K562 (cell line): ENCODE measurements around the gene TEAD3. TPM values are rescaled to one million over a fixed set of nuclear protein-coding genes. Genes with fewer than 3 reads are reported as not detected.
A peak's percentile ranks its signal among the peaks of the same experiment; 100 is the strongest.

Experiments
- BCL6 ChIP-seq: fragments of 250-450 bp; sonication (Bioruptor Pico); IDR thresholded peaks from 2 replicates; pipeline ENCODE4 v1.4.0; 2020
- CBX2 ChIP-seq: fragments of 200-600 bp; sonication (generic); IDR thresholded peaks from one replicate; pipeline ENCODE4 v1.6.1; 2012; ENCODE audit warnings: mild to moderate bottlenecking, low read length, inconsistent platforms; ENCODE audit not compliant: insufficient read depth, poor library complexity, severe bottlenecking
- CSDE1 ChIP-seq, 2 experiments: fragments of 450-650 bp; IDR thresholded peaks; 2 replicates each; pipeline ENCODE4 v1.6.1; 2016; ENCODE audit warnings: mild to moderate bottlenecking in 1 of 2
- EZH2 ChIP-seq: IDR thresholded peaks from 2 replicates; pipeline ENCODE4 v1.6.1; 2012; ENCODE audit warnings: low read depth, mild to moderate bottlenecking, inconsistent platforms, low read length, borderline replicate concordance
- FOXJ2 ChIP-seq: fragments of 200-800 bp; sonication (Bioruptor generic); IDR thresholded peaks from 2 replicates; pipeline ENCODE4 v1.6.1; 2016; ENCODE audit warnings: missing genetic modification characterization, missing compliant biosample characterization
- FOXM1 ChIP-seq, 2 experiments: fragments of 450-650 bp in 1 of 2; sonication (generic) in 1 of 2; formaldehyde crosslinking in 1 of 2; IDR thresholded peaks; 2 replicates each; pipeline versions ENCODE4 v1.6.1 to v1.9.0; 2017 to 2022; ENCODE audit warnings: low read depth in 2 of 2, mild to moderate bottlenecking in 2 of 2, missing genetic modification reagents in 1 of 2, moderate library complexity in 1 of 2
- FOXP1 ChIP-seq: sonication (generic); formaldehyde crosslinking; IDR thresholded peaks from 2 replicates; pipeline ENCODE4 v1.8.0; 2022; ENCODE audit warnings: mild to moderate bottlenecking, missing genetic modification reagents
- GTF2E2 ChIP-seq: fragments of 200-800 bp; sonication (Bioruptor generic); IDR thresholded peaks from 2 replicates; pipeline ENCODE4 v1.6.1; 2016; ENCODE audit warnings: missing genetic modification characterization, missing compliant biosample characterization
- HNRNPK ChIP-seq: fragments of 200-400 bp; formaldehyde crosslinking; IDR thresholded peaks from one replicate; pipeline ENCODE4 v1.6.1; 2018; ENCODE audit warnings: mild to moderate bottlenecking, low read depth, low read length; ENCODE audit not compliant: poor library complexity, severe bottlenecking
- HNRNPLL ChIP-seq: fragments of 200-400 bp; formaldehyde crosslinking; IDR thresholded peaks from 2 replicates; pipeline ENCODE4 v1.6.1; 2017; ENCODE audit warnings: low read length, low read depth, mild to moderate bottlenecking; ENCODE audit not compliant: poor library complexity, severe bottlenecking
- HSF4 ChIP-seq: fragments of 250-450 bp; sonication (Bioruptor Pico); IDR thresholded peaks from 2 replicates; pipeline ENCODE4 v2.1.2; 2022; ENCODE audit warnings: mild to moderate bottlenecking, moderate library complexity, borderline replicate concordance
- MTA2 ChIP-seq: fragments of 450-650 bp; IDR thresholded peaks from 2 replicates; pipeline ENCODE4 v1.6.1; 2016; ENCODE audit warnings: low read depth
- NFXL1 ChIP-seq: fragments of 450-650 bp; formaldehyde crosslinking; IDR thresholded peaks from 2 replicates; pipeline ENCODE4 v1.4.0; 2021; ENCODE audit warnings: mild to moderate bottlenecking
- PHF21A ChIP-seq: fragments of 450-650 bp; IDR thresholded peaks from 2 replicates; pipeline ENCODE4 v1.6.1; 2017; ENCODE audit warnings: low read depth, borderline replicate concordance
- RAD51 ChIP-seq: fragments of 450-650 bp; IDR thresholded peaks from 2 replicates; pipeline ENCODE4 v1.7.1; 2016; ENCODE audit warnings: low read depth, mild to moderate bottlenecking, borderline replicate concordance
- SAFB2 ChIP-seq: fragments of 200-400 bp; formaldehyde crosslinking; IDR thresholded peaks from 2 replicates; pipeline ENCODE4 v1.6.1; 2018; ENCODE audit warnings: borderline replicate concordance, low read length, low read depth, moderate library complexity; ENCODE audit not compliant: severe bottlenecking
- SRSF9 ChIP-seq: fragments of 200-400 bp; formaldehyde crosslinking; IDR thresholded peaks from 2 replicates; pipeline ENCODE4 v1.6.1; 2017; ENCODE audit warnings: low read depth, low read length, borderline replicate concordance
- TGIF2 ChIP-seq: sonication (generic); formaldehyde crosslinking; IDR thresholded peaks from 2 replicates; pipeline ENCODE4 v1.8.1; 2022; ENCODE audit warnings: mild to moderate bottlenecking, missing genetic modification reagents, moderate library complexity
- ZNF436 ChIP-seq: fragments of 250-450, 450-650 bp; sonication (Bioruptor Pico); formaldehyde crosslinking; IDR thresholded peaks from 2 replicates; pipeline ENCODE4 v1.7.0; 2020; ENCODE audit warnings: mild to moderate bottlenecking
- ZNF699 ChIP-seq: fragments of 250-450 bp; sonication (Bioruptor Pico); IDR thresholded peaks from 2 replicates; pipeline ENCODE4 v1.8.0; 2021; ENCODE audit warnings: mild to moderate bottlenecking, moderate library complexity; ENCODE audit not compliant: insufficient replicate concordance
- ZNF778 ChIP-seq: fragments of 450-650 bp; formaldehyde crosslinking; IDR thresholded peaks from 2 replicates; pipeline ENCODE4 v1.4.0; 2020; ENCODE audit warnings: mild to moderate bottlenecking, moderate library complexity
- polyA plus RNA-seq, 8 experiments: library from polyadenylated mRNA; depleted of rRNA in 4 of 8; stranded (reverse) in 5 of 8; unstranded in 3 of 8; fragments of >200 nt; fragmentation: Nextera tagmentation in 2 of 8; fragmentation: Illumina TruSeq in 1 of 8; extraction: Ambion mirVana in 2 of 8; extraction: Trizol in 1 of 8; gene quantifications; 2 replicates each; pipeline versions ENCODE4 v1.2.1 to v1.2.3, GENCODE V29; 2011 to 2014; ENCODE audit warnings: inconsistent platforms in 1 of 8, missing spikeins in 1 of 8
- total RNA-seq, 7 experiments: library from RNA; depleted of rRNA in 6 of 7; stranded (reverse); fragments of >200 nt in 6 of 7; fragmentation: Illumina TruSeq in 2 of 7; extraction: Trizol in 2 of 7; gene quantifications; 2 replicates each; pipeline versions ENCODE4 v1.2.1 to v1.2.3, GENCODE V29; 2011 to 2021; ENCODE audit warnings: low replicate concordance in 1 of 7
- TF ChIP-seq, protein P1 (sequence below): sonication (generic); formaldehyde crosslinking; IDR thresholded peaks from 2 replicates; pipeline ENCODE4 v1.8.0; 2022; ENCODE audit warnings: mild to moderate bottlenecking, missing genetic modification reagents
- TF ChIP-seq, protein P2 (sequence below): sonication (generic); IDR thresholded peaks from 2 replicates; pipeline ENCODE4 v1.6.1; 2016
- TF ChIP-seq, protein P3 (sequence below): fragments of 250-450 bp; sonication (Bioruptor Pico); IDR thresholded peaks from 2 replicates; pipeline ENCODE4 v1.6.1; 2021; ENCODE audit warnings: mild to moderate bottlenecking
- TF ChIP-seq, protein P4 (sequence below): fragments of 450-650 bp; formaldehyde crosslinking; IDR thresholded peaks from 2 replicates; pipeline ENCODE4 v1.4.0; 2020; ENCODE audit warnings: mild to moderate bottlenecking, moderate library complexity

Gene TEAD3
- total and polyA plus RNA-seq, 9 of the 15 experiments (the other 6 are each of a cell fraction or from before 2014, with no cell fraction given), result 0.63 to 13.2 (median 3.3) TPM

DNA sequence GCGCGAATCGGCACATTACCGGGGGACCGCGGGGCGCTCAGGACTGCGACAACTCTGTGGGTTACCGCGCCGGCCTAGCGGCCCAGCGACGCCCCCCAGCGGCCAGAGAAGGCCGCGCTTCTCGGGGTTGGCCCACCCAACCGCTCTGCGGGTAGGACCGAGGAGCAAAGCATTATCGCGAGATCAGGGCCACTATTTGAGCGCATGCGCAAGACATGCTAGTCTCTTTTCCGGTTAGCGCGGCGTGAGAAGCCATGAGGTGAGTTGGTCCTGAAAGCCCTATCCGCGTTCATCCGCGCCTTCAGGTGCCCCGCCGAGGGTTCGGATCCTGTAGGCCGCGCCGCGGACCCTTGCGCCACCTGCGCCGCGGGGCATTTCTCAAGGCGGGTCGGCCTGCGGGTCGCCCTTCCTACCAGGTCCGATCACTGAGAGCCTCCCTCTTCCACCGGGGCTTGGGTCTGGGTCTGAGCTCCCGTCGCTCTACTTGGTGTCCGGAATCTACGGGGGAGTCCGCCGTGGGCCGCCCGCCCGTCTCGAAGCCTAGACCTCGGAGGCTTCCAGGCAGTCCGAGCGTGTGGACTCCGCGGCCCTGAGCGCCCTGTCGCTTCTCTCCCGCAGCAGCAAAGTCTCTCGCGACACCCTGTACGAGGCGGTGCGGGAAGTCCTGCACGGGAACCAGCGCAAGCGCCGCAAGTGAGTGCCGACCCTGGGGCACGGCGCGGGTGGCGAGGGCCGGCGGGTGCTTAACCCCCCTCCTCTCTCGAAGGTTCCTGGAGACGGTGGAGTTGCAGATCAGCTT lies 28.5 kb downstream of the TEAD3 start, which contains the start of gene RPL10A (continued):
- TF ChIP-seq ZNF778 (CRISPR knock-in tag) (no peak), TGIF2 (CRISPR knock-in tag) (peak; percentile 84; the same call in 1 of the 2 replicates), CBX2 (no peak), FOXJ2 (no peak), RAD51 (no peak), BCL6 (no peak), ZNF699 (no peak), PHF21A (no peak; the same call in 1 of the 2 replicates), HSF4 (CRISPR knock-in tag) (no peak), HNRNPLL (peak; percentile 80), ZNF436 (CRISPR knock-in tag) (no peak), FOXP1 (CRISPR knock-in tag) (peak; percentile 80; the same call in 1 of the 2 replicates), SAFB2 (no peak), SRSF9 (no peak), CSDE1 (IDR thresholded peaks at IDR 0.05) (peak in 1 of 2 experiments; percentile 48; a peak in 1 of 4 replicates), MTA2 (no peak; the same call in 1 of the 2 replicates), HNRNPK (no peak), FOXM1 (IDR thresholded peaks at IDR 0.05; ENCODE audit: low read depth) (no peak), FOXM1 (CRISPR knock-in tag; IDR thresholded peaks at IDR 0.05; ENCODE audit: low read depth) (peak; percentile 92), EZH2 (no peak), NFXL1 (peak; percentile 70; the same call in 1 of the 2 replicates), GTF2E2 (peak; percentile 95)
- TF ChIP-seq, protein P1, sequence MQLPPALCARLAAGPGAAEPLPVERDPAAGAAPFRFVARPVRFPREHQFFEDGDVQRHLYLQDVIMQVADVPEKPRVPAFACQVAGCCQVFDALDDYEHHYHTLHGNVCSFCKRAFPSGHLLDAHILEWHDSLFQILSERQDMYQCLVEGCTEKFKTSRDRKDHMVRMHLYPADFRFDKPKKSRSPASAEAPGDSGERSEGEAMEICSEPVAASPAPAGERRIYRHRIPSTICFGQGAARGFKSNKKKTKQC (CRISPR knock-in tag), result peak; percentile 96
- TF ChIP-seq, protein P2, sequence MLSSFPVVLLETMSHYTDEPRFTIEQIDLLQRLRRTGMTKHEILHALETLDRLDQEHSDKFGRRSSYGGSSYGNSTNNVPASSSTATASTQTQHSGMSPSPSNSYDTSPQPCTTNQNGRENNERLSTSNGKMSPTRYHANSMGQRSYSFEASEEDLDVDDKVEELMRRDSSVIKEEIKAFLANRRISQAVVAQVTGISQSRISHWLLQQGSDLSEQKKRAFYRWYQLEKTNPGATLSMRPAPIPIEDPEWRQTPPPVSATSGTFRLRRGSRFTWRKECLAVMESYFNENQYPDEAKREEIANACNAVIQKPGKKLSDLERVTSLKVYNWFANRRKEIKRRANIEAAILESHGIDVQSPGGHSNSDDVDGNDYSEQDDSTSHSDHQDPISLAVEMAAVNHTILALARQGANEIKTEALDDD, result peak; percentile 81; the same call in 1 of the 2 replicates
- TF ChIP-seq, protein P3, sequence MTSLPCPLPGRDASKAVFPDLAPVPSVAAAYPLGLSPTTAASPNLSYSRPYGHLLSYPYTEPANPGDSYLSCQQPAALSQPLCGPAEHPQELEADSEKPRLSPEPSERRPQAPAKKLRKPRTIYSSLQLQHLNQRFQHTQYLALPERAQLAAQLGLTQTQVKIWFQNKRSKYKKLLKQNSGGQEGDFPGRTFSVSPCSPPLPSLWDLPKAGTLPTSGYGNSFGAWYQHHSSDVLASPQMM (CRISPR knock-in tag), result no peak
- TF ChIP-seq, protein P4, sequence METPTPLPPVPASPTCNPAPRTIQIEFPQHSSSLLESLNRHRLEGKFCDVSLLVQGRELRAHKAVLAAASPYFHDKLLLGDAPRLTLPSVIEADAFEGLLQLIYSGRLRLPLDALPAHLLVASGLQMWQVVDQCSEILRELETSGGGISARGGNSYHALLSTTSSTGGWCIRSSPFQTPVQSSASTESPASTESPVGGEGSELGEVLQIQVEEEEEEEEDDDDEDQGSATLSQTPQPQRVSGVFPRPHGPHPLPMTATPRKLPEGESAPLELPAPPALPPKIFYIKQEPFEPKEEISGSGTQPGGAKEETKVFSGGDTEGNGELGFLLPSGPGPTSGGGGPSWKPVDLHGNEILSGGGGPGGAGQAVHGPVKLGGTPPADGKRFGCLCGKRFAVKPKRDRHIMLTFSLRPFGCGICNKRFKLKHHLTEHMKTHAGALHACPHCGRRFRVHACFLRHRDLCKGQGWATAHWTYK (CRISPR knock-in tag), result peak; percentile 87; the same call in 1 of the 2 replicates
